A673 (cell line): Measurements from ENCODE around the gene SYT8.

Experiments used
- CTCF ChIP-seq: fragments of 300-800, 200-600 bp; sonication (generic); conservative IDR thresholded peaks from 2 replicates; pipeline ENCODE4 v1.5.1; 2017; ENCODE audit warnings: low read depth, mild to moderate bottlenecking, antibody characterized with exemption, low read length, moderate library complexity, mixed read lengths
- EZH2 ChIP-seq: fragments of 200-600 bp; sonication (generic); IDR thresholded peaks from 2 replicates; pipeline ENCODE4 v1.6.1; 2017; ENCODE audit warnings: borderline replicate concordance, low read depth, mild to moderate bottlenecking, mixed read lengths, antibody characterized with exemption, low read length; ENCODE audit not compliant: poor library complexity, severe bottlenecking

GRCh38 chr11:1855886-1856265 lies 21.1 kb downstream of the SYT8 start:
- TF ChIP-seq CTCF: no peak
- no peak for TF ChIP-seq EZH2
